Fibroblast of lung (primary cell): ENCODE measurements around the gene MTRF1. TPM values are rescaled to one million over a fixed set of nuclear protein-coding genes. Genes with fewer than 3 reads are reported as not detected.

ENCODE experiments used
- DNase-seq, 2 donors: peaks; one replicate each; pipeline versions ENCODE4 v3.0.0 to v3.0.0-alpha.2; 2010; ENCODE audit warnings: low read depth in 2 of 2
- H2AFZ ChIP-seq: 2 replicates; pipeline ENCODE4 v1.5.1; 2012; ENCODE audit warnings: low read length, control low read depth, inconsistent platforms
- H3K27ac ChIP-seq: 2 replicates; pipeline ENCODE4 v1.5.1; 2011; ENCODE audit warnings: low read length, control low read depth; ENCODE audit not compliant: insufficient read depth
- H3K27me3 ChIP-seq: 2 replicates; pipeline ENCODE4 v1.5.1; 2011; ENCODE audit warnings: mild to moderate bottlenecking, low read length; ENCODE audit not compliant: control insufficient read depth, insufficient read depth
- H3K36me3 ChIP-seq: 2 replicates; pipeline ENCODE4 v1.5.1; 2011; ENCODE audit warnings: low read length; ENCODE audit not compliant: control insufficient read depth, insufficient read depth
- H3K4me1 ChIP-seq: 2 replicates; pipeline ENCODE4 v1.5.1; 2011; ENCODE audit warnings: low read length; ENCODE audit not compliant: control insufficient read depth, insufficient read depth; ENCODE audit errors: extremely low read depth
- H3K4me2 ChIP-seq: 2 replicates; pipeline ENCODE4 v1.5.1; 2011; ENCODE audit warnings: low read length, control low read depth; ENCODE audit not compliant: insufficient read depth; ENCODE audit errors: extremely low read depth
- H3K4me3 ChIP-seq, 4 experiments: fragments of 200-600 bp in 1 of 4; sonication (generic) in 1 of 4; replicated peaks in 1 of 4; 2 replicates each; pipeline ENCODE4 v1.5.1; 2011 to 2016; ENCODE audit warnings: low read length in 4 of 4, low read depth in 3 of 4, mild to moderate bottlenecking in 3 of 4, control low read depth in 2 of 4, inconsistent platforms in 1 of 4, mixed read lengths in 1 of 4; ENCODE audit not compliant: insufficient read depth in 1 of 4; ENCODE audit errors: control extremely low read depth in 1 of 4
- H3K79me2 ChIP-seq: 2 replicates; pipeline ENCODE4 v1.5.1; 2012; ENCODE audit warnings: mild to moderate bottlenecking, low read length, inconsistent platforms; ENCODE audit not compliant: control insufficient read depth, insufficient read depth
- H3K9ac ChIP-seq: 2 replicates; pipeline ENCODE4 v1.5.1; 2011; ENCODE audit warnings: mild to moderate bottlenecking, low read length, control low read depth; ENCODE audit not compliant: insufficient read depth
- H3K9me3 ChIP-seq: 2 replicates; pipeline ENCODE4 v1.5.1; 2012; ENCODE audit warnings: low read depth, low read length; ENCODE audit not compliant: control insufficient read depth, insufficient read depth
- H4K20me1 ChIP-seq: 2 replicates; pipeline ENCODE4 v1.5.1; 2011; ENCODE audit warnings: low read length; ENCODE audit not compliant: control insufficient read depth, insufficient read depth; ENCODE audit errors: extremely low read depth
- CTCF ChIP-seq, 2 donors: IDR thresholded peaks in 1 of 2; conservative IDR thresholded peaks in 1 of 2; 1 replicate in 1 of 2; 2 replicates in 1 of 2; pipeline ENCODE4 v1.5.1; 2011 to 2012; ENCODE audit warnings: low read length in 2 of 2, control low read depth in 1 of 2, inconsistent platforms in 1 of 2, low read depth in 1 of 2, mild to moderate bottlenecking in 1 of 2
- EZH2 ChIP-seq: IDR thresholded peaks from 2 replicates; pipeline ENCODE4 v1.5.1; 2012; ENCODE audit warnings: low read length, control low read depth, mild to moderate bottlenecking; ENCODE audit errors: missing control alignments
- polyA plus RNA-seq, 2 donors: library from polyadenylated mRNA; depleted of rRNA in 1 of 2; stranded (reverse) in 1 of 2; unstranded in 1 of 2; fragments of >200 nt; gene quantifications; 2 replicates each; pipeline ENCODE4 v1.2.1, GENCODE V29; 2011 to 2012; ENCODE audit warnings: missing spikeins in 1 of 2
- total RNA-seq: library from RNA; depleted of rRNA; stranded (reverse); fragments of >200 nt; gene quantifications from 2 replicates; pipeline ENCODE4 v1.2.1, GENCODE V29; 2014

MTRF1 gene
- total and polyA plus RNA-seq, 2 donors (not counting 1 experiment from before 2014, with no cell fraction given): 11.6 to 13.4 TPM

GRCh38 chr13:41236369-41236768, 27.0 kb downstream of the MTRF1 start:
- Histone ChIP-seq H3K79me2 (no peaks in the 10 kb centered on the region), H3K36me3 (no peaks in the 10 kb centered on the region), H3K9ac (no peak overlapping the region), H2AFZ (no peak overlapping the region), H3K9me3 (no peaks in the 10 kb centered on the region), H3K27me3 (no peaks in the 10 kb centered on the region), H3K27ac (no peak overlapping the region), H4K20me1 (no peaks in the 10 kb centered on the region), H3K4me3 (no peak overlapping the region), H3K4me1 (no peaks in the 10 kb centered on the region), H3K4me2 (no peak overlapping the region)
- no peak for DNase-seq
- TF ChIP-seq CTCF (conservative IDR thresholded peaks at IDR 0.05 in 1 of 2, IDR thresholded peaks at IDR 0.05 in 1 of 2; ENCODE audit: low read depth in 1 of 2, low read length in 2 of 2) (no peak), EZH2 (no peak)

GRCh38 chr13:41232578-41233480, 30.5 kb downstream of the MTRF1 start:
- Histone ChIP-seq H2AFZ (no peak overlapping the region), H3K4me3 (no peak overlapping the region), H3K27ac (no peak overlapping the region), H3K4me1 (no peaks in the 10 kb centered on the region), H3K4me2 (no peak overlapping the region), H4K20me1 (no peaks in the 10 kb centered on the region), H3K9ac (no peak overlapping the region), H3K36me3 (no peaks in the 10 kb centered on the region), H3K9me3 (no peaks in the 10 kb centered on the region), H3K27me3 (no peaks in the 10 kb centered on the region), H3K79me2 (no peaks in the 10 kb centered on the region)
- DNase-seq: no peak
- no peak for TF ChIP-seq CTCF (conservative IDR thresholded peaks at IDR 0.05 in 1 of 2, IDR thresholded peaks at IDR 0.05 in 1 of 2; ENCODE audit: low read depth in 1 of 2, low read length in 2 of 2)
- TF ChIP-seq EZH2: no peak

- Histone ChIP-seq H3K4me1 (no peaks in the 10 kb centered on the region), H3K27me3 (no peaks in the 10 kb centered on the region), H3K9me3 (no peaks in the 10 kb centered on the region), H3K9ac (no peak overlapping the region), H3K36me3 (no peaks in the 10 kb centered on the region), H3K27ac (no peak overlapping the region), H3K79me2 (no peaks in the 10 kb centered on the region), H3K4me2 (no peak overlapping the region), H2AFZ (no peak overlapping the region), H4K20me1 (no peaks in the 10 kb centered on the region), H3K4me3 (no peak overlapping the region)
- TF ChIP-seq CTCF (conservative IDR thresholded peaks at IDR 0.05 in 1 of 2, IDR thresholded peaks at IDR 0.05 in 1 of 2; ENCODE audit: low read depth in 1 of 2, low read length in 2 of 2) (no peak), EZH2 (no peak)
- peak; percentile 21 to 29 for DNase-seq
Observed at GRCh38 chr13:41231786-41232185, 31.6 kb downstream of the MTRF1 start.
